Measurements from ENCODE around the gene SH3D21. TPM values are rescaled to one million over a fixed set of nuclear protein-coding genes. Genes with fewer than 3 reads are reported as not detected.
A peak's percentile ranks its signal among the peaks of the same experiment; 100 is the strongest.

Gene SH3D21
- total RNA-seq (2014; rRNA removed; shearing (Covaris generic)) = 4.3 and 7.2 TPM in 2 replicates

- no peak for DNase-seq (ENCODE audit: low read depth)
Observed at GRCh38 chr1:36306210-36306901, at the start of gene SH3D21. TSS of gene SH3D21 (plus strand) at chr1:36306368. CDS start at chr1:36306421, 53 bp downstream.

- DNase-seq (ENCODE audit: low read depth) = no peak
Observed at GRCh38 chr1:36256558-36257374, 49.4 kb upstream of the SH3D21 start.

GRCh38 chr1:36257375-36257767 is 48.8 kb upstream of the SH3D21 start:
- DNase-seq (ENCODE audit: low read depth) = no peak

GRCh38 chr1:36258960-36259344 is 47.2 kb upstream of the SH3D21 start:
- DNase-seq (ENCODE audit: low read depth) = no peak

GRCh38 chr1:36268981-36269380 is 37.2 kb upstream of the SH3D21 start:
- no peak for DNase-seq (ENCODE audit: low read depth)

GRCh38 chr1:36269408-36269838 is 36.7 kb upstream of the SH3D21 start:
- DNase-seq (ENCODE audit: low read depth) = no peak

GRCh38 chr1:36273024-36273423 is 33.1 kb upstream of the SH3D21 start:
- no peak for DNase-seq (ENCODE audit: low read depth)

- DNase-seq (ENCODE audit: low read depth) = no peak
Observed at GRCh38 chr1:36274201-36274600, 32.0 kb upstream of the SH3D21 start.

- no peak for DNase-seq (ENCODE audit: low read depth)
Observed at GRCh38 chr1:36276688-36277087, 29.5 kb upstream of the SH3D21 start.

- no peak for DNase-seq (ENCODE audit: low read depth)
Observed at GRCh38 chr1:36279110-36279788, 26.9 kb upstream of the SH3D21 start.

GRCh38 chr1:36279789-36280296 is 26.3 kb upstream of the SH3D21 start:
- DNase-seq (ENCODE audit: low read depth) = no peak

GRCh38 chr1:36284061-36284460 is 22.1 kb upstream of the SH3D21 start:
- no peak for DNase-seq (ENCODE audit: low read depth)

GRCh38 chr1:36284517-36284916 is 21.7 kb upstream of the SH3D21 start:
- no peak for DNase-seq (ENCODE audit: low read depth)

GRCh38 chr1:36285443-36286101 is 20.6 kb upstream of the SH3D21 start:
- DNase-seq (ENCODE audit: low read depth) = peak; percentile 79

- DNase-seq (ENCODE audit: low read depth) = no peak
Observed at GRCh38 chr1:36286802-36287201, 19.4 kb upstream of the SH3D21 start.

- DNase-seq (ENCODE audit: low read depth) = no peak
Observed at GRCh38 chr1:36287595-36287994, 18.6 kb upstream of the SH3D21 start.

GRCh38 chr1:36295390-36295789 is 10.8 kb upstream of the SH3D21 start:
- no peak for DNase-seq (ENCODE audit: low read depth)

GRCh38 chr1:36297062-36297461 is 9.1 kb upstream of the SH3D21 start:
- DNase-seq (ENCODE audit: low read depth) = no peak

- no peak for DNase-seq (ENCODE audit: low read depth)
Observed at GRCh38 chr1:36298640-36299039, 7.5 kb upstream of the SH3D21 start.

GRCh38 chr1:36300526-36300925 is 5.6 kb upstream of the SH3D21 start:
- no peak for DNase-seq (ENCODE audit: low read depth)

- no peak for DNase-seq (ENCODE audit: low read depth)
Observed at GRCh38 chr1:36301220-36301619, 4.9 kb upstream of the SH3D21 start.

GRCh38 chr1:36303244-36303643 is 2.9 kb upstream of the SH3D21 start:
- DNase-seq (ENCODE audit: low read depth) = no peak

Data from RPMI7951 (cell line).